Endothelial cell of umbilical vein (primary cell): ENCODE results near the gene ZC2HC1C. TPM values are rescaled to one million over a fixed set of nuclear protein-coding genes. Genes with fewer than 3 reads are reported as not detected.

Experiments used
- BruUV-seq: library from RNA; stranded (reverse); fragments of 400-500 nt; replicated peaks from 2 replicates; lab custom pipeline; 2021; lab: Mats Ljungman, UMichigan
- CTCF ChIA-PET: fragments of 300-600, 350-600 bp; sonication (Branson Sonifier 250); formaldehyde crosslinking; loops from one replicate; lab custom pipeline; 2021; ENCODE audit warnings: antibody characterized with exemption, inconsistent platforms; lab: Charles Lee
- POLR2A ChIA-PET: fragments of 300-600, 350-600 bp; sonication (Branson Sonifier 250); formaldehyde crosslinking; loops from one replicate; lab custom pipeline; 2021; ENCODE audit warnings: antibody characterized with exemption, inconsistent platforms; lab: Charles Lee
- DNase-seq: peaks from one replicate; pipeline ENCODE4 v3.0.0-alpha.2; 2011; ENCODE audit warnings: low read depth, low spot score
- FAIRE-seq: peaks from 2 replicates; lab custom pipeline; 2011; peaks lifted over from hg19 to GRCh38; lab: Jason Lieb, UNC
- H2AFZ ChIP-seq: 2 replicates; pipeline ENCODE4 v1.6.0; 2012; ENCODE audit warnings: low read depth, low read length, control low read depth, inconsistent platforms
- H3K27ac ChIP-seq: 2 replicates; pipeline ENCODE4 v1.5.1; 2011; ENCODE audit warnings: low read depth, mild to moderate bottlenecking, control low read depth, low read length, moderate library complexity; ENCODE audit not compliant: insufficient read depth
- H3K27me3 ChIP-seq, 2 experiments: 2 replicates each; pipeline versions ENCODE4 v1.6.0 to v1.6.1; 2011; ENCODE audit warnings: low read length in 2 of 2, mixed read lengths in 1 of 2; ENCODE audit not compliant: control insufficient read depth in 2 of 2, insufficient read depth in 2 of 2
- H3K36me3 ChIP-seq, 2 experiments: 2 replicates in 1 of 2; 3 replicates in 1 of 2; pipeline ENCODE4 v1.5.1; 2011; ENCODE audit warnings: low read length in 2 of 2, mild to moderate bottlenecking in 1 of 2, moderate library complexity in 1 of 2; ENCODE audit not compliant: control insufficient read depth in 2 of 2, insufficient read depth in 2 of 2; ENCODE audit errors: extremely low read depth in 1 of 2
- H3K4me1 ChIP-seq: 3 replicates; pipeline ENCODE4 v1.5.1; 2011; ENCODE audit warnings: mild to moderate bottlenecking, low read length; ENCODE audit not compliant: control insufficient read depth, insufficient read depth; ENCODE audit errors: extremely low read depth
- H3K4me2 ChIP-seq: 2 replicates; pipeline ENCODE4 v1.6.1; 2011; ENCODE audit warnings: low read length, control low read depth, mixed read lengths; ENCODE audit not compliant: insufficient read depth
- H3K4me3 ChIP-seq, 3 experiments: fragments of 200-600 bp in 1 of 3; sonication (generic), shearing (Covaris generic) in 1 of 3; replicated peaks in 1 of 3; 2 replicates each; pipeline ENCODE4 v1.5.1; 2011 to 2016; ENCODE audit warnings: control low read depth in 3 of 3, low read length in 3 of 3, mild to moderate bottlenecking in 2 of 3, inconsistent platforms in 1 of 3, low read depth in 1 of 3, moderate library complexity in 1 of 3; ENCODE audit not compliant: insufficient read depth in 1 of 3
- H3K79me2 ChIP-seq: 2 replicates; pipeline ENCODE4 v1.6.0; 2012; ENCODE audit warnings: low read length, inconsistent platforms; ENCODE audit not compliant: control insufficient read depth, insufficient read depth
- H3K9ac ChIP-seq: replicated peaks from 2 replicates; pipeline ENCODE3; 2011; ENCODE audit warnings: low read length, control low read depth; ENCODE audit not compliant: insufficient read depth; ENCODE audit errors: extremely low read depth
- H3K9me1 ChIP-seq: replicated peaks from 3 replicates; pipeline ENCODE4 v1.6.0; 2011; ENCODE audit warnings: mild to moderate bottlenecking, low read length; ENCODE audit not compliant: control insufficient read depth, insufficient read depth; ENCODE audit errors: extremely low read depth
- H3K9me3 ChIP-seq: replicated peaks from 2 replicates; pipeline ENCODE4 v1.5.1; 2012; ENCODE audit warnings: low read length, inconsistent platforms; ENCODE audit not compliant: control insufficient read depth, insufficient read depth
- H4K20me1 ChIP-seq: replicated peaks from 2 replicates; pipeline ENCODE3; 2011; ENCODE audit warnings: mild to moderate bottlenecking, low read length; ENCODE audit not compliant: control insufficient read depth, insufficient read depth; ENCODE audit errors: extremely low read depth
- EZH2 ChIP-seq: IDR thresholded peaks from 2 replicates; pipeline ENCODE4 v1.6.1; 2012; ENCODE audit warnings: borderline replicate concordance, low read depth, mild to moderate bottlenecking, moderate library complexity, low read length, inconsistent platforms; ENCODE audit not compliant: severe bottlenecking
- FOS ChIP-seq: IDR thresholded peaks from 2 replicates; pipeline ENCODE4 v1.6.1; 2011; ENCODE audit warnings: mild to moderate bottlenecking, low read length, moderate library complexity, borderline replicate concordance; ENCODE audit not compliant: insufficient read depth
- GATA2 ChIP-seq: IDR thresholded peaks from 2 replicates; pipeline ENCODE4 v1.7.0; 2011; ENCODE audit warnings: low read depth, mild to moderate bottlenecking, moderate library complexity, mixed read lengths, low read length; ENCODE audit not compliant: insufficient read length, insufficient read depth
- JUN ChIP-seq: IDR thresholded peaks from 2 replicates; pipeline ENCODE4 v1.6.1; 2011; ENCODE audit warnings: borderline replicate concordance, low read depth; ENCODE audit not compliant: insufficient read length, insufficient read depth
- MAX ChIP-seq: IDR thresholded peaks from 2 replicates; pipeline ENCODE4 v1.6.1; 2011; ENCODE audit not compliant: insufficient read depth, insufficient read length
- MYC ChIP-seq: IDR thresholded peaks from one replicate; pipeline ENCODE4 v1.6.1; 2011; ENCODE audit warnings: mild to moderate bottlenecking, low read depth, low read length
- POLR2A ChIP-seq: IDR thresholded peaks from 2 replicates; pipeline ENCODE4 v1.6.1; 2012; ENCODE audit warnings: low read depth, mild to moderate bottlenecking, control low read depth, low read length
- POLR2AphosphoS5 ChIP-seq: IDR thresholded peaks from 2 replicates; pipeline ENCODE4 v1.6.1; 2012; ENCODE audit warnings: low read depth, mild to moderate bottlenecking, control low read depth, low read length, moderate library complexity; ENCODE audit not compliant: insufficient read depth
- dilution Hi-C: fragments of 300-500 bp; cut with MboI; formaldehyde crosslinking; loops from one replicate; pipeline ENCODE4 v1.15.0; 2019; ENCODE audit warnings: low sequenced_read_pairs; ENCODE audit not compliant: extremely low pct_ligation_motif_present
- intact Hi-C: fragments of 100-400 bp; cut with micrococcal nuclease; formaldehyde crosslinking; loops from one replicate; pipeline ENCODE4 v1.10.0; 2022
- polyA plus RNA-seq, 4 experiments: library from polyadenylated mRNA; depleted of rRNA in 3 of 4; stranded (reverse) in 3 of 4; unstranded in 1 of 4; fragments of >200 nt; gene quantifications; 2 replicates each; pipeline versions ENCODE4 v1.2.1 to v1.2.3, GENCODE V29; 2011 to 2012; ENCODE audit warnings: missing spikeins in 1 of 4
- total RNA-seq: library from RNA; stranded (reverse); gene quantifications from 2 replicates; pipeline ENCODE4 v1.2.3, GENCODE V29; 2021
- TF ChIP-seq, protein P1 (sequence below), 2 donors: IDR thresholded peaks; 1 replicate in 1 of 2; 2 replicates in 1 of 2; pipeline ENCODE4 v1.5.1; 2011; ENCODE audit warnings: low read length in 2 of 2, mild to moderate bottlenecking in 2 of 2, moderate library complexity in 2 of 2, control low read depth in 1 of 2, inconsistent platforms in 1 of 2, low read depth in 1 of 2; ENCODE audit not compliant: insufficient read depth in 1 of 2; ENCODE audit errors: extremely low read depth in 1 of 2

ZC2HC1C gene
- total and polyA plus RNA-seq, 2 donors (not counting 3 experiments of a cell fraction or from before 2014, with no cell fraction given), result 0.84 to 0.91 TPM

GRCh38 chr14:75088566-75089373 is 19.3 kb downstream of the ZC2HC1C start:
- Histone ChIP-seq H3K4me2 (no peak overlapping the region), H3K9me1 (no peaks in the 10 kb centered on the region), H3K4me3 (no peak overlapping the region), H3K36me3 (peaks cover 10 to 19% of the 10 kb centered on the region in 2 experiments), H3K4me1 (peaks cover 4% of the 10 kb centered on the region), H3K79me2 (no peaks in the 10 kb centered on the region), H2AFZ (no peak overlapping the region), H3K27me3 (no peaks in the 10 kb centered on the region), H3K9me3 (no peaks in the 10 kb centered on the region), H3K9ac (no peak overlapping the region), H3K27ac (no peak overlapping the region), H4K20me1 (no peaks in the 10 kb centered on the region)
- intact Hi-C loops (loop anchor here (1.0 kb wide), 3 partner anchors 142 to 227 kb away; no protein-coding TSS in a partner anchor), dilution Hi-C loops (no loop called here)
- FAIRE-seq, result peak; percentile 86
- CTCF ChIA-PET, result interaction anchor here (0.6 to 6.2 kb wide), 51 partner anchors 9 to 480 kb away, joined by 3 to 109 read pairs (median 5); partner anchors contain the start of genes ACYP1, PGF, PROX2 and RPS6KL1
- POLR2A ChIA-PET, result interaction anchor here (1.0 to 1.7 kb wide), 2 partner anchors 147 to 150 kb away, joined by 3 to 6 read pairs; no protein-coding TSS in a partner anchor
- DNase-seq, result peak; percentile 70
- BruUV-seq, result no TSS peak
- TF ChIP-seq MAX, result no peak
- TF ChIP-seq, protein P1, sequence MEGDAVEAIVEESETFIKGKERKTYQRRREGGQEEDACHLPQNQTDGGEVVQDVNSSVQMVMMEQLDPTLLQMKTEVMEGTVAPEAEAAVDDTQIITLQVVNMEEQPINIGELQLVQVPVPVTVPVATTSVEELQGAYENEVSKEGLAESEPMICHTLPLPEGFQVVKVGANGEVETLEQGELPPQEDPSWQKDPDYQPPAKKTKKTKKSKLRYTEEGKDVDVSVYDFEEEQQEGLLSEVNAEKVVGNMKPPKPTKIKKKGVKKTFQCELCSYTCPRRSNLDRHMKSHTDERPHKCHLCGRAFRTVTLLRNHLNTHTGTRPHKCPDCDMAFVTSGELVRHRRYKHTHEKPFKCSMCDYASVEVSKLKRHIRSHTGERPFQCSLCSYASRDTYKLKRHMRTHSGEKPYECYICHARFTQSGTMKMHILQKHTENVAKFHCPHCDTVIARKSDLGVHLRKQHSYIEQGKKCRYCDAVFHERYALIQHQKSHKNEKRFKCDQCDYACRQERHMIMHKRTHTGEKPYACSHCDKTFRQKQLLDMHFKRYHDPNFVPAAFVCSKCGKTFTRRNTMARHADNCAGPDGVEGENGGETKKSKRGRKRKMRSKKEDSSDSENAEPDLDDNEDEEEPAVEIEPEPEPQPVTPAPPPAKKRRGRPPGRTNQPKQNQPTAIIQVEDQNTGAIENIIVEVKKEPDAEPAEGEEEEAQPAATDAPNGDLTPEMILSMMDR (IDR thresholded peaks at IDR 0.05; ENCODE audit: extremely low read depth in 1 of 2, insufficient read depth in 1 of 2, low read depth in 1 of 2, low read length in 2 of 2), result peak; percentile 62 to 74

- POLR2A ChIA-PET, result no interaction called here
- no peaks in the 10 kb centered on the region for H3K9me1 ChIP-seq
- no peak overlapping the region for H3K4me2 ChIP-seq
- no peaks in the 10 kb centered on the region for H4K20me1 ChIP-seq
- peaks cover 4% of the 10 kb centered on the region for H3K4me1 ChIP-seq
- no peak overlapping the region for H3K4me3 ChIP-seq
- dilution Hi-C loops (no loop called here), intact Hi-C loops (no loop called here)
- H3K27ac ChIP-seq, result peak overlapping the region; percentile 41
- TF ChIP-seq MYC (no peak), POLR2A (no peak), POLR2AphosphoS5 (no peak), GATA2 (no peak), FOS (peak; percentile 31), JUN (no peak), EZH2 (no peak), MAX (no peak)
- H3K9ac ChIP-seq, result no peak overlapping the region
- FAIRE-seq (no peak), DNase-seq (peak; percentile 33)
- H3K79me2 ChIP-seq, result no peaks in the 10 kb centered on the region
- no peaks in the 10 kb centered on the region for H3K27me3 ChIP-seq
- H2AFZ ChIP-seq, result no peak overlapping the region
- no peaks in the 10 kb centered on the region for H3K9me3 ChIP-seq
- peaks cover 6 to 12% of the 10 kb centered on the region in 2 experiments for H3K36me3 ChIP-seq
- BruUV-seq, result no TSS peak
- CTCF ChIA-PET, result interaction anchor here (0.8 to 6.2 kb wide), 6 partner anchors 13 to 228 kb away, joined by 3 to 109 read pairs (median 28); no protein-coding TSS in a partner anchor
These were observed 20.9 kb downstream of the ZC2HC1C start for GRCh38 chr14:75090353-75090752.
